ENCODE data around the gene ACBD3. TPM values are rescaled to one million over a fixed set of nuclear protein-coding genes. Genes with fewer than 3 reads are reported as not detected.

ACBD3 gene
- total and polyA plus RNA-seq, 9 donors, result 17.6 to 45.9 (median 35.1) TPM

- no peaks in the 10 kb centered on the region for H3K36me3 ChIP-seq
- no peaks in the 10 kb centered on the region for H3K27me3 ChIP-seq
- H3K4me3 ChIP-seq, result peak overlapping the region; percentile 20
- 1 to 5% (median 1%) methylated on average over 11 to 55 of the region's 55 CpGs for WGBS, 3 donors
- H3K9me3 ChIP-seq, result no peaks in the 10 kb centered on the region
- intact Hi-C loops (cut with DNase I), result no loop called here
- H3K27ac ChIP-seq, result no peak overlapping the region
- DNase-seq, result peak in 2 of 5 donors; percentile 31 to 41
- H3K4me1 ChIP-seq (ENCODE audit: insufficient read depth), result peaks cover 1% of the 10 kb centered on the region
- TF ChIP-seq POLR2A (IDR thresholded peaks at IDR 0.05), result no peak
- no peak for TF ChIP-seq CTCF (IDR thresholded peaks at IDR 0.05)
- no peak for TF ChIP-seq EP300 (IDR thresholded peaks at IDR 0.05)
Observed at GRCh38 chr1:226223786-226224244, 37.3 kb upstream of the ACBD3 start.

- H3K4me1 ChIP-seq (ENCODE audit: insufficient read depth), result peaks cover 1% of the 10 kb centered on the region
- H3K27ac ChIP-seq, result no peak within 1 kb of the TSS
- 7 to 14% (median 12%) methylated on average over 18 to 62 of the region's 62 CpGs for WGBS, 3 donors
- H3K27me3 ChIP-seq, result no peaks in the 10 kb centered on the region
- H3K9me3 ChIP-seq, result no peaks in the 10 kb centered on the region
- intact Hi-C loops (cut with DNase I), result no loop called here
- no peaks in the 10 kb centered on the region for H3K36me3 ChIP-seq
- TF ChIP-seq CTCF (IDR thresholded peaks at IDR 0.05) (no peak), EP300 (IDR thresholded peaks at IDR 0.05) (no peak), POLR2A (IDR thresholded peaks at IDR 0.05) (no peak)
- no peak for DNase-seq
- peak within 1 kb of the TSS; percentile 20 for H3K4me3 ChIP-seq
Observed at GRCh38 chr1:226223157-226223785, 36.7 kb upstream of the ACBD3 start, which contains the start of gene MIXL1. MIXL1 (plus strand) TSS chr1:226223664; CDS start chr1:226223682, 18 bp downstream.

- Histone ChIP-seq H3K27ac (no peak overlapping the region), H3K27me3 (no peaks in the 10 kb centered on the region), H3K4me3 (no peak overlapping the region), H3K36me3 (no peaks in the 10 kb centered on the region), H3K9me3 (no peaks in the 10 kb centered on the region), H3K4me1 (ENCODE audit: insufficient read depth) (peaks cover 1% of the 10 kb centered on the region)
- 91 to 93% (median 92%) methylated on average over 10 of the region's 10 CpGs for WGBS, 3 donors
- intact Hi-C loops (cut with DNase I), result no loop called here
- TF ChIP-seq EP300 (IDR thresholded peaks at IDR 0.05), result no peak
- no peak for TF ChIP-seq CTCF (IDR thresholded peaks at IDR 0.05)
- no peak for TF ChIP-seq POLR2A (IDR thresholded peaks at IDR 0.05)
- no peak for DNase-seq
Observed at GRCh38 chr1:226222686-226223085, 36.1 kb upstream of the ACBD3 start.

- Histone ChIP-seq H3K27me3 (no peaks in the 10 kb centered on the region), H3K36me3 (no peaks in the 10 kb centered on the region), H3K27ac (peak overlapping the region in 1 of 2 donors; percentile 9), H3K9me3 (no peaks in the 10 kb centered on the region), H3K4me3 (no peak overlapping the region), H3K4me1 (ENCODE audit: insufficient read depth) (peaks cover 1% of the 10 kb centered on the region)
- WGBS, 3 donors, result 58 to 70% (median 58%) methylated on average over 11 of the region's 11 CpGs
- no peak for DNase-seq
- intact Hi-C loops (cut with DNase I), result no loop called here
- no peak for TF ChIP-seq CTCF (IDR thresholded peaks at IDR 0.05)
- no peak for TF ChIP-seq EP300 (IDR thresholded peaks at IDR 0.05)
- TF ChIP-seq POLR2A (IDR thresholded peaks at IDR 0.05), result no peak
Observed at GRCh38 chr1:226220473-226221189, 34.1 kb upstream of the ACBD3 start.
